Sigmoid colon (tissue), 7 donors: ENCODE measurements around the gene TNIP2. TPM values are rescaled to one million over a fixed set of nuclear protein-coding genes. Genes with fewer than 3 reads are reported as not detected.

Experiments used
- DNase-seq: peaks from one replicate; pipeline ENCODE4 v3.0.0-alpha.2; 2019
- H3K27ac ChIP-seq, 4 donors: fragments of 200-600 bp; sonication (generic); one replicate each; pipeline ENCODE4 v1.5.1; 2016 to 2019; ENCODE audit warnings: mild to moderate bottlenecking in 1 of 4
- H3K27me3 ChIP-seq, 3 donors: fragments of 200-600 bp; sonication (generic); one replicate each; pipeline ENCODE4 v1.5.1; 2019; ENCODE audit warnings: mild to moderate bottlenecking in 1 of 3
- H3K36me3 ChIP-seq, 4 donors: fragments of 200-600 bp; sonication (generic); one replicate each; pipeline ENCODE4 v1.5.1; 2016 to 2019
- H3K4me1 ChIP-seq, 4 donors: fragments of 200-600 bp; sonication (generic); one replicate each; pipeline ENCODE4 v1.5.1; 2017 to 2019
- H3K4me3 ChIP-seq, 4 donors: fragments of 200-600 bp; sonication (generic); one replicate each; pipeline ENCODE4 v1.5.1; 2017 to 2019; ENCODE audit warnings: mild to moderate bottlenecking in 2 of 4, moderate library complexity in 1 of 4
- H3K9me3 ChIP-seq, 4 donors: fragments of 200-600 bp in 3 of 4; sonication (generic) in 3 of 4; one replicate each; pipeline versions ENCODE4 v1.5.1 to v1.6.1; 2013 to 2019
- CTCF ChIP-seq, 4 experiments: fragments of 450-650 bp in 3 of 4; fragments of 200-600 bp in 1 of 4; IDR thresholded peaks; one replicate each; pipeline ENCODE4 v1.5.1; 2016 to 2019; ENCODE audit warnings: antibody characterized with exemption in 4 of 4, mild to moderate bottlenecking in 3 of 4, moderate library complexity in 2 of 4
- EP300 ChIP-seq, 4 donors: sonication (generic); formaldehyde crosslinking; IDR thresholded peaks; one replicate each; pipeline ENCODE4 v1.6.1; 2017; ENCODE audit warnings: antibody characterized with exemption in 4 of 4
- POLR2A ChIP-seq, 2 donors: fragments of 450-650 bp; IDR thresholded peaks; one replicate each; pipeline ENCODE4 v1.6.1; 2016; ENCODE audit warnings: antibody characterized with exemption in 2 of 2, mild to moderate bottlenecking in 2 of 2, moderate library complexity in 2 of 2
- POLR2AphosphoS5 ChIP-seq, 4 donors: sonication (generic); formaldehyde crosslinking; IDR thresholded peaks; one replicate each; pipeline ENCODE4 v1.6.1; 2017; ENCODE audit warnings: antibody characterized with exemption in 4 of 4
- WGBS, 2 donors: extraction: QIAGEN DNeasy Blood & Tissue Kit; methylation state at CpG; one replicate each; pipeline ENCODE4 v1.1.7; 2013; 5-methylcytosine and 5-hydroxymethylcytosine counted together
- intact Hi-C: fragments of 100-400 bp; cut with DNase I; formaldehyde crosslinking; loops from one replicate; pipeline ENCODE4 v1.15.1; 2023
- polyA plus RNA-seq, 3 donors: library from polyadenylated mRNA; stranded (reverse); fragments of 200-250 nt; gene quantifications; one replicate each; pipeline ENCODE4 v1.2.3, GENCODE V29; 2013
- total RNA-seq, 4 donors: library from RNA; depleted of rRNA; stranded (reverse); fragments of >200 nt; gene quantifications; one replicate each; pipeline ENCODE4 v1.1.0, GENCODE V29; 2016
- donor health status: healthy with polysubstance abuse.
- donor health status: Bipolar disorder and iron deficiency.
- donor health status: healthy.

The TNIP2 gene
- total and polyA plus RNA-seq, 7 donors = 51.7 to 68.8 (median 65.0) TPM

- Histone ChIP-seq H3K36me3 (peaks cover 27 to 91% (median 40%) of the 10 kb centered on the region in 4 donors), H3K27ac (no peak overlapping the region), H3K27me3 (no peaks in the 10 kb centered on the region), H3K9me3 (no peaks in the 10 kb centered on the region), H3K4me3 (no peak overlapping the region), H3K4me1 (no peaks in the 10 kb centered on the region)
- 84 to 89% methylated on average over 7 of the region's 7 CpGs for WGBS, 2 donors
- no peak for DNase-seq
- TF ChIP-seq EP300 (IDR thresholded peaks at IDR 0.05) (no peak), CTCF (IDR thresholded peaks at IDR 0.05) (no peak), POLR2A (IDR thresholded peaks at IDR 0.05) (no peak), POLR2AphosphoS5 (IDR thresholded peaks at IDR 0.05) (no peak)
- intact Hi-C loops = no loop called here
Measured at GRCh38 chr4:2702770-2703169, 53.4 kb downstream of the TNIP2 start.

GRCh38 chr4:2702361-2702760 is 53.8 kb downstream of the TNIP2 start:
- WGBS, 2 donors = 95 to 97% methylated on average over 8 of the region's 8 CpGs
- H3K36me3 ChIP-seq = peaks cover 31 to 93% (median 41%) of the 10 kb centered on the region in 4 donors
- no peak for DNase-seq
- H3K9me3 ChIP-seq = no peaks in the 10 kb centered on the region
- no peak for TF ChIP-seq POLR2AphosphoS5 (IDR thresholded peaks at IDR 0.05)
- no peak for TF ChIP-seq CTCF (IDR thresholded peaks at IDR 0.05)
- no peak for TF ChIP-seq POLR2A (IDR thresholded peaks at IDR 0.05)
- no peak for TF ChIP-seq EP300 (IDR thresholded peaks at IDR 0.05)
- H3K4me1 ChIP-seq = no peaks in the 10 kb centered on the region
- no peak overlapping the region for H3K4me3 ChIP-seq
- H3K27me3 ChIP-seq = no peaks in the 10 kb centered on the region
- no peak overlapping the region for H3K27ac ChIP-seq
- intact Hi-C loops = no loop called here

GRCh38 chr4:2700031-2700430 is 56.1 kb downstream of the TNIP2 start:
- Histone ChIP-seq H3K27ac (no peak overlapping the region), H3K4me1 (no peaks in the 10 kb centered on the region), H3K4me3 (no peak overlapping the region), H3K36me3 (peaks cover 38 to 100% (median 55%) of the 10 kb centered on the region in 4 donors), H3K27me3 (no peaks in the 10 kb centered on the region), H3K9me3 (no peaks in the 10 kb centered on the region)
- TF ChIP-seq CTCF (IDR thresholded peaks at IDR 0.05) = no peak
- no peak for TF ChIP-seq EP300 (IDR thresholded peaks at IDR 0.05)
- no peak for TF ChIP-seq POLR2AphosphoS5 (IDR thresholded peaks at IDR 0.05)
- no peak for TF ChIP-seq POLR2A (IDR thresholded peaks at IDR 0.05)
- WGBS, 2 donors = 94% methylated on average over 8 of the region's 8 CpGs
- intact Hi-C loops = no loop called here
- DNase-seq = no peak

- intact Hi-C loops = no loop called here
- Histone ChIP-seq H3K27me3 (no peaks in the 10 kb centered on the region), H3K36me3 (peaks cover 39 to 100% (median 55%) of the 10 kb centered on the region in 4 donors), H3K27ac (no peak overlapping the region), H3K9me3 (no peaks in the 10 kb centered on the region), H3K4me3 (no peak overlapping the region), H3K4me1 (no peaks in the 10 kb centered on the region)
- DNase-seq = no peak
- 84 to 85% methylated on average over 7 of the region's 7 CpGs for WGBS, 2 donors
- no peak for TF ChIP-seq POLR2A (IDR thresholded peaks at IDR 0.05)
- TF ChIP-seq POLR2AphosphoS5 (IDR thresholded peaks at IDR 0.05) = no peak
- no peak for TF ChIP-seq CTCF (IDR thresholded peaks at IDR 0.05)
- no peak for TF ChIP-seq EP300 (IDR thresholded peaks at IDR 0.05)
Measured at GRCh38 chr4:2699534-2699933, 56.6 kb downstream of the TNIP2 start.

- intact Hi-C loops = no loop called here
- Histone ChIP-seq H3K36me3 (peaks cover 36 to 100% (median 56%) of the 10 kb centered on the region in 4 donors), H3K27ac (no peak overlapping the region), H3K9me3 (no peaks in the 10 kb centered on the region), H3K4me3 (no peak overlapping the region), H3K4me1 (no peaks in the 10 kb centered on the region), H3K27me3 (no peaks in the 10 kb centered on the region)
- TF ChIP-seq EP300 (IDR thresholded peaks at IDR 0.05) (no peak), CTCF (IDR thresholded peaks at IDR 0.05) (no peak), POLR2A (IDR thresholded peaks at IDR 0.05) (no peak), POLR2AphosphoS5 (IDR thresholded peaks at IDR 0.05) (no peak)
- 93 to 95% methylated on average over 12 of the region's 12 CpGs for WGBS, 2 donors
- DNase-seq = no peak
Measured at GRCh38 chr4:2698951-2699505, 57.1 kb downstream of the TNIP2 start.
